Spinal cord (tissue), 10 donors: ENCODE data around the gene SLC1A4. TPM values are rescaled to one million over a fixed set of nuclear protein-coding genes. Genes with fewer than 3 reads are reported as not detected.

ENCODE experiments used
- DNase-seq, 6 donors: peaks; one replicate each; pipeline versions ENCODE4 v3.0.0 to v3.0.0-alpha.2; 2013 to 2015; ENCODE audit warnings: low spot score in 6 of 6, low read depth in 4 of 6
- H3K27ac ChIP-seq: one replicate; pipeline ENCODE4 v1.5.1; 2013; ENCODE audit warnings: low read depth, low read length, control low read depth
- H3K27me3 ChIP-seq: one replicate; pipeline ENCODE4 v1.6.1; 2013; ENCODE audit warnings: low read length; ENCODE audit not compliant: control insufficient read depth, insufficient read depth
- H3K36me3 ChIP-seq: one replicate; pipeline ENCODE4 v1.6.1; 2013; ENCODE audit warnings: low read length; ENCODE audit not compliant: control insufficient read depth, insufficient read depth
- H3K4me1 ChIP-seq: one replicate; pipeline ENCODE4 v1.6.1; 2013; ENCODE audit warnings: low read length; ENCODE audit not compliant: control insufficient read depth, insufficient read depth
- H3K4me3 ChIP-seq: one replicate; pipeline ENCODE4 v1.5.1; 2013; ENCODE audit warnings: low read depth, low read length, control low read depth
- H3K9me3 ChIP-seq: one replicate; pipeline ENCODE4 v1.6.1; 2013; ENCODE audit warnings: low read length; ENCODE audit not compliant: control insufficient read depth, insufficient read depth
- WGBS: methylation state at CpG from one replicate; pipeline ENCODE4 v1.1.5; 2013; ENCODE audit warnings: missing lambda C conversion rate; ENCODE audit not compliant: insufficient coverage; 5-methylcytosine and 5-hydroxymethylcytosine counted together
- polyA plus RNA-seq, 2 donors: library from polyadenylated mRNA; unstranded; fragments of 120-200 nt; gene quantifications; one replicate each; pipeline ENCODE4 v1.2.1, GENCODE V29; 2013; ENCODE audit not compliant: insufficient read length in 2 of 2
- total RNA-seq, 2 donors: library from RNA; depleted of rRNA in 1 of 2; stranded (reverse); fragments of 120-200 nt in 1 of 2; fragments of >200 nt in 1 of 2; gene quantifications; one replicate each; pipeline versions ENCODE4 v1.2.3 to v1.2.4, GENCODE V29; 2013 to 2014
- donor health status: healthy.

SLC1A4 gene
- total and polyA plus RNA-seq, 4 donors = 35.3 to 92.7 (median 65.4) TPM

GRCh38 chr2:65039640-65040039 is 50.4 kb downstream of the SLC1A4 start:
- DNase-seq = no peak
- Histone ChIP-seq H3K9me3 (no peaks in the 10 kb centered on the region), H3K4me1 (peaks cover 4% of the 10 kb centered on the region), H3K27ac (no peak overlapping the region), H3K27me3 (no peaks in the 10 kb centered on the region), H3K36me3 (no peaks in the 10 kb centered on the region), H3K4me3 (no peak overlapping the region)
- 95% methylated on average over 2 of the region's 3 CpGs for WGBS

GRCh38 chr2:65040400-65041261 is 51.4 kb downstream of the SLC1A4 start:
- Histone ChIP-seq H3K36me3 (no peaks in the 10 kb centered on the region), H3K4me3 (no peak overlapping the region), H3K27ac (no peak overlapping the region), H3K4me1 (peaks cover 4% of the 10 kb centered on the region), H3K9me3 (no peaks in the 10 kb centered on the region), H3K27me3 (no peaks in the 10 kb centered on the region)
- WGBS = 37% methylated on average over 11 of the region's 13 CpGs
- DNase-seq = peak in 4 of 6 donors; percentile 35 to 92 (median 74)

- H3K27ac ChIP-seq = no peak overlapping the region
- no peak for DNase-seq
- no peaks in the 10 kb centered on the region for H3K9me3 ChIP-seq
- H3K4me3 ChIP-seq = no peak overlapping the region
- no peaks in the 10 kb centered on the region for H3K36me3 ChIP-seq
- H3K27me3 ChIP-seq = no peaks in the 10 kb centered on the region
- 75% methylated on average over 1 of the region's 2 CpGs for WGBS
- peaks cover 4% of the 10 kb centered on the region for H3K4me1 ChIP-seq
Observed at GRCh38 chr2:65043001-65043400, 53.8 kb downstream of the SLC1A4 start.

GRCh38 chr2:65044097-65044735 is 55.0 kb downstream of the SLC1A4 start:
- no peak overlapping the region for H3K4me3 ChIP-seq
- 96% methylated on average over 4 of the region's 7 CpGs for WGBS
- H3K9me3 ChIP-seq = no peaks in the 10 kb centered on the region
- H3K27ac ChIP-seq = no peak overlapping the region
- H3K36me3 ChIP-seq = no peaks in the 10 kb centered on the region
- DNase-seq = no peak
- no peaks in the 10 kb centered on the region for H3K27me3 ChIP-seq
- H3K4me1 ChIP-seq = peaks cover 4% of the 10 kb centered on the region

- DNase-seq = no peak
- H3K4me1 ChIP-seq = peaks cover under 1% of the 10 kb centered on the region
- no peaks in the 10 kb centered on the region for H3K27me3 ChIP-seq
- no peaks in the 10 kb centered on the region for H3K9me3 ChIP-seq
- no peak overlapping the region for H3K4me3 ChIP-seq
- no peaks in the 10 kb centered on the region for H3K36me3 ChIP-seq
- WGBS = 56% methylated on average over 3 of the region's 10 CpGs
- H3K27ac ChIP-seq = no peak overlapping the region
Observed at GRCh38 chr2:65045651-65046050, 56.5 kb downstream of the SLC1A4 start.

GRCh38 chr2:65046633-65047407 is 57.6 kb downstream of the SLC1A4 start:
- 96% methylated on average over 9 of the region's 11 CpGs for WGBS
- Histone ChIP-seq H3K4me3 (no peak overlapping the region), H3K4me1 (no peaks in the 10 kb centered on the region), H3K27ac (no peak overlapping the region), H3K36me3 (no peaks in the 10 kb centered on the region), H3K27me3 (no peaks in the 10 kb centered on the region), H3K9me3 (no peaks in the 10 kb centered on the region)
- no peak for DNase-seq

- Histone ChIP-seq H3K9me3 (no peaks in the 10 kb centered on the region), H3K4me3 (no peak overlapping the region), H3K27ac (no peak overlapping the region), H3K27me3 (no peaks in the 10 kb centered on the region), H3K4me1 (no peaks in the 10 kb centered on the region), H3K36me3 (no peaks in the 10 kb centered on the region)
- no peak for DNase-seq
- 100% methylated on average over 1 of the region's 1 CpG for WGBS
Observed at GRCh38 chr2:65049010-65049639, 59.9 kb downstream of the SLC1A4 start.

- H3K4me3 ChIP-seq = no peak overlapping the region
- no peak for DNase-seq
- H3K9me3 ChIP-seq = no peaks in the 10 kb centered on the region
- no peak overlapping the region for H3K27ac ChIP-seq
- 92% methylated on average over 2 of the region's 3 CpGs for WGBS
- peaks cover 7% of the 10 kb centered on the region for H3K4me1 ChIP-seq
- H3K36me3 ChIP-seq = no peaks in the 10 kb centered on the region
- H3K27me3 ChIP-seq = no peaks in the 10 kb centered on the region
Observed at GRCh38 chr2:65050931-65051330, 61.7 kb downstream of the SLC1A4 start.

GRCh38 chr2:65053199-65053598 is 64.0 kb downstream of the SLC1A4 start:
- no peak overlapping the region for H3K27ac ChIP-seq
- H3K36me3 ChIP-seq = no peaks in the 10 kb centered on the region
- no CpG with 5 or more reads among the region's 1 CpG for WGBS
- H3K4me3 ChIP-seq = no peak overlapping the region
- no peaks in the 10 kb centered on the region for H3K27me3 ChIP-seq
- H3K4me1 ChIP-seq = peaks cover 10% of the 10 kb centered on the region
- DNase-seq = no peak
- no peaks in the 10 kb centered on the region for H3K9me3 ChIP-seq
